Sigmoid colon (tissue), 4 donors: ENCODE measurements around the gene PDZRN3.

Source experiments
- EP300 ChIP-seq, 4 donors: sonication (generic); formaldehyde crosslinking; IDR thresholded peaks; one replicate each; pipeline ENCODE4 v1.6.1; 2017; ENCODE audit warnings: antibody characterized with exemption in 4 of 4
- POLR2A ChIP-seq, 2 donors: fragments of 450-650 bp; IDR thresholded peaks; one replicate each; pipeline ENCODE4 v1.6.1; 2016; ENCODE audit warnings: antibody characterized with exemption in 2 of 2, mild to moderate bottlenecking in 2 of 2, moderate library complexity in 2 of 2

- TF ChIP-seq POLR2A (IDR thresholded peaks at IDR 0.05) = no peak
- TF ChIP-seq EP300 (IDR thresholded peaks at IDR 0.05) = no peak
Observed at GRCh38 chr3:73459711-73460110, 165.0 kb downstream of the PDZRN3 start.
